ENCODE measurements around the gene EGFR.

- no peak for TF ChIP-seq CTCF (IDR thresholded peaks at IDR 0.05)
- TF ChIP-seq POLR2A (IDR thresholded peaks at IDR 0.05): no peak
- TF ChIP-seq POLR2AphosphoS5 (IDR thresholded peaks at IDR 0.05): no peak
Observed at GRCh38 chr7:55129541-55130394, 111.0 kb downstream of the EGFR start.

Measured in prostate gland (tissue), 2 donors.